ENCODE data around the gene SYNRG.
A peak's percentile ranks its signal among the peaks of the same experiment; 100 is the strongest.
"Not testable (repeated sequence)": the region's sequence is repeated elsewhere in the genome, so short reads cannot be mapped to it uniquely, and the experiment has no call there.

SYNRG gene, protein sequence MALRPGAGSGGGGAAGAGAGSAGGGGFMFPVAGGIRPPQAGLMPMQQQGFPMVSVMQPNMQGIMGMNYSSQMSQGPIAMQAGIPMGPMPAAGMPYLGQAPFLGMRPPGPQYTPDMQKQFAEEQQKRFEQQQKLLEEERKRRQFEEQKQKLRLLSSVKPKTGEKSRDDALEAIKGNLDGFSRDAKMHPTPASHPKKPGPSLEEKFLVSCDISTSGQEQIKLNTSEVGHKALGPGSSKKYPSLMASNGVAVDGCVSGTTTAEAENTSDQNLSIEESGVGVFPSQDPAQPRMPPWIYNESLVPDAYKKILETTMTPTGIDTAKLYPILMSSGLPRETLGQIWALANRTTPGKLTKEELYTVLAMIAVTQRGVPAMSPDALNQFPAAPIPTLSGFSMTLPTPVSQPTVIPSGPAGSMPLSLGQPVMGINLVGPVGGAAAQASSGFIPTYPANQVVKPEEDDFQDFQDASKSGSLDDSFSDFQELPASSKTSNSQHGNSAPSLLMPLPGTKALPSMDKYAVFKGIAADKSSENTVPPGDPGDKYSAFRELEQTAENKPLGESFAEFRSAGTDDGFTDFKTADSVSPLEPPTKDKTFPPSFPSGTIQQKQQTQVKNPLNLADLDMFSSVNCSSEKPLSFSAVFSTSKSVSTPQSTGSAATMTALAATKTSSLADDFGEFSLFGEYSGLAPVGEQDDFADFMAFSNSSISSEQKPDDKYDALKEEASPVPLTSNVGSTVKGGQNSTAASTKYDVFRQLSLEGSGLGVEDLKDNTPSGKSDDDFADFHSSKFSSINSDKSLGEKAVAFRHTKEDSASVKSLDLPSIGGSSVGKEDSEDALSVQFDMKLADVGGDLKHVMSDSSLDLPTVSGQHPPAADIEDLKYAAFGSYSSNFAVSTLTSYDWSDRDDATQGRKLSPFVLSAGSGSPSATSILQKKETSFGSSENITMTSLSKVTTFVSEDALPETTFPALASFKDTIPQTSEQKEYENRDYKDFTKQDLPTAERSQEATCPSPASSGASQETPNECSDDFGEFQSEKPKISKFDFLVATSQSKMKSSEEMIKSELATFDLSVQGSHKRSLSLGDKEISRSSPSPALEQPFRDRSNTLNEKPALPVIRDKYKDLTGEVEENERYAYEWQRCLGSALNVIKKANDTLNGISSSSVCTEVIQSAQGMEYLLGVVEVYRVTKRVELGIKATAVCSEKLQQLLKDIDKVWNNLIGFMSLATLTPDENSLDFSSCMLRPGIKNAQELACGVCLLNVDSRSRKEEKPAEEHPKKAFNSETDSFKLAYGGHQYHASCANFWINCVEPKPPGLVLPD (N-terminal part only)

DNA sequence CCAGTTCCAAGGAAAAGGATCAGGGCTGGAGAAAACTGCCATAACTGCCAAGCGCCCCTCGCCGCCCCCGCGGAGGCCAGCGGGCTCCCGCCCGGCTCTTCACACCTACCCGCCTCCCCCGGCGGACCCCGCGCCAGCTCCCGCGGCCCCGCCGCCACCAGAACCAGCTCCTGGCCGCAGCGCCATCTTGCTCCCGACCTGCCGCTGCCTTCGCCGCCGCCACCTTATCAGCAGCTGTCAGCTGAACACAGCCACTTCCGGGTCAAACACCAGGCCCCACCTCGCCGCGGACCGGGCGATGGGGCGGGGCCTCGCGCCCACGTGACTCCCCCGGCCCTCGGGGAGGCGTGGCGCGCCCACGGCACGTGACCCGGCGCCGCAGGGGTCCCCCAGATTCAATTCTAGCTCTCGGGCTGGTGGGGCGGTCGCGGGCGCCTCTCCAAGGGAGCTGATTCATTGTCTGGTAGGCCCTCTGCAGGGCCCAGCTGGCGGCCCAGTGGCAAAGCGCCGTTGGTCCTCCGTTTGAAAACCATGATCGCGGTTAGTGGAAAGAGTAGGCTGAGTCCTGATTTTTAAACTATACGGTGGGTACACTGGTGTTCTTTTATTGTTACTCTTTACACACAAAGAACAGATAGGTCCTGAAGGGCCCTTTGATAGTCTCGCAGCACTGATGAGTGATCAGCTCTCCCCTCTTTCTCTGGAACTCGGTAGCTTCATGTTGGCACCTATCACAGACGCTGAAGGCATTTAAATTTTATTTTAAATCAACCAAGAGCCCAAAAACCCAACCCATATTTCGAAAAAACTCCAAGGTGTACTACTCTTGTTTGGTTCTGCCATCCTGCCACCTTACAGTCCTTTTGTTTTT lies at the start of gene SYNRG:
Gene SYNRG, minus strand, starts transcription at position 249 of the 871 bp plus-strand sequence. Its CDS starts 63 bp downstream, at position 186.
- DNase-seq (ENCODE audit: low read depth) = peak; percentile 93

DNA sequence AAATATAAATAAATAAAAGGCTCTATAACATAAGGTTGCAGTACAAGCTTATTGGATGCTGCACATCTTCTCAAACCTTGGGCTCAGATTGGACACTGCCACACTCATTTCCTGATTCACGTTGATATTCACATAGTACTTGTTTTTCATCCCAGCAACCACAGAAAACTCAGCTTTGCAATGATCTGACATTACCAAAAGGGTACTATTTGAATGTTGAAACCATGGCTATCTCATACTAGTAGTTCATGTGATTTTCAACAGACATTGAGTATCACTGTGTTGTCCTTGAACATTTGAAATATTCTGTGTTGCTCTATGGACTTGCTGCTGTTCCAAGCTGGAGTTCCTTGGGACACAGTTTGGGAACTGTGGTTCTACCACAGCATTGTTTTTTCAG lies 48.0 kb upstream of the SYNRG start:
- DNase-seq (ENCODE audit: low read depth) = no peak

DNA sequence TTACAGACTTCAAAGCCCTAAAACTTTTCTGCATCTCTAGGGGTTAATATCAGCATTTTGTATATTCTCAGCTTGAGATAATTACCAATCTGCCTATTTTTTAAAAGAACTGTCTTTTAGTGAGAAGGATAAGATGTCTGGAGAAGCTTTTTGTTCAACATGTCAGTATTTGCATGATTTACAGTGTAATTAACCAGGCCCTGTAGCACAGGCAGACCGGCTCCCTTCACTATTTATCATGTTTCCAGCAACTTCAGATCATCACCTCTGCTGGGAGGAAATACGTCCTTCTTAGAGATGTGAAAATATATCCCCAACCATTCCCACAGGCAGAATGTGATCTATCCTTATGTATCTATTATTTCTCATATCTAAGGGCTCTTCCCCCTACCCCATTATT lies 42.6 kb upstream of the SYNRG start:
- DNase-seq (ENCODE audit: low read depth) = no peak

DNA sequence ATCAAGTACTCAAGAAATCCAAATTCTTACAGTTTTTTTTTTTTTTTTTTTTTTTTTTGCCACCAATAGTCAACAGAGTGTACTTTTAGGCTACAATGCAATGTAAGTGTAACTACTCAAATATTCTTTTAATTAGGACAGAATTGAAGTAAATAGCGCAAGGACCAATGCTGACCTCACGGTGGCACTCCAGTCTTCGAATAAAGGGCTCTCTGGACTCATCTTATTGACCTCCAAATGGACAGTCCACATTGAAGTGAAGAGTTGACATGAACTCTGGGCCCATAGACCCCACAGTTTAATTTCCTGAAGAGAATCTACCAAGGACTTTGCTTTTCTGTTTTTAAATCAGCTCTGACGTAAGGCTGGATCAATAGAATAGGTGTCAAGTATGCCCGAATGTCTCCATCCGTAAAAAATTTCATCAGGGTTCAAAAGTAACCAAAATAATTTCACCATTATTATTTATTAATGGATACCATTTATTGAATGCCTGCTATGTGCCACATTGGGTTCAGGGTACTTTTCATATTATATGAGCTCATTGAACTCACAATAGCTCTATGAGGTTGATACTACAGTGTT lies 41.3 kb upstream of the SYNRG start:
- DNase-seq (ENCODE audit: low read depth) = peak; percentile 43

DNA sequence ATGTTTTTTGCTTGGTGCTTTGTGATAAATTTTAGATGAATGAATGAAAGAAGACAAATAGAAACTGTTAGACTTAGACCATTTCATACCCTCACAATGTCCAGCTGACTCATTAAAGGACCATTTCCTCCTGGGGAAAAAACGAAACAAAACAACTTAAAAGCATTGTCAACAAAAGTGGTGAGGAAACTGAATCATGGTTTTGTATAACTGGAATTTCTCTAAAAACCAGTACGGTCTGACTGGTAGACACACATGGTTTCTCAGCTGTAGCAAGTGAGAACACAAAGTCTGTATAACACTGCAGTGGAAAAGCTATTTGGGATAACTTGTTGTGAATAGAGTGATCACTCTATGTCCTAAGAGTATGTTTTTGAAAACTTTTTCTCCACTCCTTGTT lies 39.3 kb upstream of the SYNRG start:
- DNase-seq (ENCODE audit: low read depth) = no peak

DNA sequence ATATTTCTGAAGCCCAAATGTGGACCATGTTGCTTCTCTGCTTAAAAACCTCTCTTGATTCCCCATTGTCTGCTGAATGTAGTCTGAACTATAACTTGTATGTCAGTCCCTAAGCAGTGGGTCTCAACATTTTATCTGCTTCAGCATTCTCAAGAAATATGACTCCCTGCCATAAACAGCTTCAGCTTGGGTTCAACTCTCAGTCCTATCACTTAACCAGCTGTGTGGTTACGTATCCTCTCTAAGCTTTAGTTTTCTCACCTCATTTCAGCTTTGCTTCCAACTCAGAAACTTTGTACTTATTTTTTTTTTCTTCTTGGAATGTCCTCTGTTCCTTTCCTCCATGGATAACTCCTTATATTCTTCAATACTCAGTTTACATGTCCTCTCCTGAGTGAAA lies 38.6 kb upstream of the SYNRG start:
- DNase-seq (ENCODE audit: low read depth) = no peak

DNA sequence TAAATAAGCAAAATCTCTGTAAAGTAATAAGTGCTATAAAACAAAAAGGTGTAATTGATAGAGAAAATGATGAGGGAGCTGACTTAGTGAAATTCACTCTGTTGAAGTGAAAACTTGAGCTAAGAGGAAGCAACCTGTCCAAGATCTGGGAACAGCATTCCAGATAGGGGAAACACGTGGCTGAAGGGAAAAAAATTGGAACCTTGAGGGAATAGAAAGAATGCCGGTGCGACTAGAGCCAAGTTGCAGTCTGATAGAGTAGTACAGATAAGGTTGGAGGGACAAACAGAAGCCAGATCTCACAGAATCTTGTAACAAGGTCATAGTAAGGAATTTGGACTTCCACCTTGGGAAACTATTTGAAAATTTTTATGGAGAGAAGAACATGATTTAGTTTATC lies 34.7 kb upstream of the SYNRG start:
- DNase-seq (ENCODE audit: low read depth) = no peak

DNA sequence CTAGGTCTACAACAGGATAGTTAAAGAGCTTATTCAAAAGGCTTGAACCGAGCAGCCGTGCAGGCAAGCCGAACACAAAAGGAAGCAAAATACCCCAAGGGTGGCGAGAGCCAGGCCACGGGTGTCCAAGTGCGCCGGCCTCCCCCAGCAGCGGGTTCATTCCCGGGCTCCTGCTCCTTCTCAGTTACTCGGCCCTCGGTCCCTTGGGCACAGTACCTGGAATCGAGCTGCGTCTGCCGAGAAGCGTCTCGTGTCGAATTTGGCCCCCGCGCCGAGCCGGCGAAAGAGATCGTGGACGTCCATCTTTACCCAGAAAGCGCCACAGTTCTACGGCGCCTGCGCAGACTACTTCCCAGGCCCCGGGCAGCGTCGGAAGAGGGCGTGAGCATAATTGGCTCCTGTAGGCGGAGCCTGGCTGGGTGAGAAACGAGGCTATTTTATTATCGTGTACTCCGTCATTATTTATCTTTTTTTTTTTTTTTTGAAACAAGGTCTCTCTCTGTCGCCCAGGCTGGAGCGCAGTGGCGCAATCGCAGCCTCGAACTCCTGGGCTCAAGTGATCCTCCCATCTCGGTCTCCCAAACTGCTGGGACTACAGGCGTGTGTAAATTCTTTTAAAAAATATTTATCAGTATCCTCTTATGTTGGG lies 34.0 kb upstream of the SYNRG start, which contains the start of gene DDX52:
Gene DDX52, minus strand, starts transcription at position 329 of the 649 bp plus-strand sequence. Its CDS starts 26 bp downstream, at position 303.
- peak; percentile 82 for DNase-seq (ENCODE audit: low read depth)

DNA sequence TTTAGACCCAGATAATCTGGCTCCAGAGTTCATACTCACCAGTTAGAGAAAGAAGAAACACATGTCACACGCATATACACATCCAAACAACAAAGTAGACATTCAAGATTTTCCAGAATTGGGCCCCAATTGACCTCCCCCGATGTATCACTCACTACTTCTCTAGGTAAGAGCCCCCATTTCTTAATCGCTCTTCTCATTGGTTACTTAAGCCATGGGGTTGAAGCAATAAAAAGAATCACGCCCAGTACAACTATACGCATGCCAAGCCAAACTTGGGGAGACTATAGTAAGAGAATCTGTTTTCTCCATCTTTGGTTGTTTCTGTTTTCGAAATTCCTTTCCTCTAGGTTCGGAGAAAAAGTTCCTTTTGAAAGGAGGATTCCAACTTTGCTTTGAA lies 33.5 kb upstream of the SYNRG start:
- no peak for DNase-seq (ENCODE audit: low read depth)

DNA sequence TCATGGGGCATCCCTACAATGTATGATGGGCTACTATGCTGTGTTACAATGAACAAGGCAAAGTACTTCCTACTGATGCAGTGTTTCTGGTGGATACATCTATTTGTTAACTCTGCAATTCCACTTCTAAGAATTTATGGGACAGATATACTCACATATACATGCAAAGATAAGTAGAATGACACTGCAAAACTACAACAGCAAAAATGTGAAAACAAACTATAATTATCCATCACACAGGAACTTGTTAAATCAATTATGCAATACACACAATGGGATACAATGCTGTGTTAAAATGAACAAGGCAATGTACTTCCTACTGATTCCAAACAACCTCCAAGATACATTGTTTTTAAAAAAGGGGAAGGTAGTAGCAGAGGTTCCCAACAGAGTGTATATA lies 30.8 kb upstream of the SYNRG start:
- DNase-seq (ENCODE audit: low read depth) = no peak

DNA sequence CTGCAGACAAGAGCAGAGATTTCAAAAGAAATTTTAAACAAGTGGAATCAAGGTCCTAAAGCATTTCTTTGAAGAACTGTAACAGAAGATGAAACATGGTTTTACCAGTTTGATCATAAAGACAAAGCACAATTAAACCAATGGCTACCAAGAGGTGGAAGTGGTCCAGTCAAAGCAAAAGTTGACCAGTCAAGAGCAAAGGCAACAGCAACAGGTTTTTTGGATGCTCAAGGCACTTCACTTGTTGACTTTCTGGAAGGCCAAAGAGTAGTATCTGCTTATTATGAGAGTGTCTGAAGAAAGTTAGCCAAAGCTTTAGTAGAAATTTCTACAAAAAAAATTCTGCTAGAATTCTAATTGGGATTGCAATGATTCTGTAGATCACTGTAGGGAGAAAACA lies 28.7 kb upstream of the SYNRG start:
- DNase-seq (ENCODE audit: low read depth) = no peak

DNA sequence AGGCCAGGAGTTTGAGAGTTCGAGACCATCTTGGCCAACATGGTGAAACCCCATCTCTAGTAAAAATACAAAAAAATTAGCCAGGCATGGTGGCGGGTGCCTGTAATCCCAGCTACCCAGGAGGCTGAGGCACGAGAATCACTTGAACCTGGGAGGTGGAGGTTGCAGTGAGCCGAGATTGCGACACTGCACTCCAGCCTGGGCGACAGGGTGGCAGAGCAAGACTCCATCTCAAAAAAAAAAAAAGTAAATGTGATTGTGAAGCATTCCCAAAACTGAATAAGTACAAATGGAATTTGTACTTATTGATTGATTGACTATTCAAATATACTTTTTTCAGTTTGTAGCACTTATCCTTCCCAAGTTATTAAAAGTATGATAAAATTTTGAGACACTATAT lies 7.2 kb upstream of the SYNRG start:
- DNase-seq (ENCODE audit: low read depth) = not testable (repeated sequence)

DNA sequence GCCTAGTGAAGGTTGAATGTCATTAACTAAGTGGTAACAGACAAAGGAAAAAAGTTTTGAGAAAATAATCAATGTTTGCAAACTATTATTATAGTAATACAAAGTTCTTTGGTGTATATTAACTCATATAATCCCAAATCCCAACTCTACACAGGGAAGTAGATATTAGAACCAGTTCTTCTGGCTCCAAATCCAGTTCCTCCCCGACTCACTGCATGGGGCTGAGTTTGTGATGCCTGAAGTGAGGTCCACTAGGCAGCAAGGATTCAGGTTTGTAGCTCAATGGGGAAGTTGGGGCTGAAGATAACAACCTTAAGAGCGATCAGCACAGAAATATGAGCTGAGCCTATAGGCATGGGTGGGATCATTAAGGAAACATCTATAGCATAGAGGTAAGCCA lies 5.6 kb upstream of the SYNRG start:
- DNase-seq (ENCODE audit: low read depth) = no peak

DNA sequence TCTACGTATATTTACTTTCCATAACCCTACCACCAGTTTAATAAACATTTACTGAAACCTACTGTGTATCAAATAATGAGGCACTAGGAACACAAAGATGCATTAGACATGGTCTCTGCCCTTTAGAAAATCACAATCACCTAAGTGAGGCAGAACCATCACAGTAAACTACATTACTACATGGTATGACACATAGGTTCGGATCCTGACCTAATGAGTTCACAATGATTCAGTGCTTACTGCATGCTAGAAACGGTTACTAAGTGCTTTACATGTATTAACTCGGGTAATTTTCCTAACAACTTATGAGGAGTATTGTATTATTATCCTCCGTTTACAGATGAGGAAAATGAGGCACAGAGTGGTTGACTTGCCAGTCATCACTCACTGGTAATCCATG lies 5.2 kb upstream of the SYNRG start:
- DNase-seq (ENCODE audit: low read depth) = peak; percentile 52

DNA sequence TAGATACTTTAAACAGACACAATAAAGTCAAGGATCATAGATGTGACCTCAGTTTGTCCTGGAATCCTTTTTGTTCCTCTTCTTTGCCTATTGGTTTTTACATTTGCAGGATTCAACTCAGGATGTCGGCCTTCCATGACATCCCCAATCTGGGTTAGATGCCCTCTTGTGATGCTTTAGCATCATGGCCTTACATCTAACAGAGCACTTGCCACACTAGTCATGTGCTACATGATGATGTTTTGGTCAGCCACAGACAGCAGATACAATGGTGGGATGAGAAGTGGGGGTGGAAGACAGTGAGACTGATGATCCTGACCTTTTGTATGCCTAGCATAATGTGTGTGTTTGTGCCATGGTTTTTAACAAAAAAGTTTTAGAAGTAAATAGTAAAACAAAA lies 1.8 kb upstream of the SYNRG start:
- no peak for DNase-seq (ENCODE audit: low read depth)

DNA sequence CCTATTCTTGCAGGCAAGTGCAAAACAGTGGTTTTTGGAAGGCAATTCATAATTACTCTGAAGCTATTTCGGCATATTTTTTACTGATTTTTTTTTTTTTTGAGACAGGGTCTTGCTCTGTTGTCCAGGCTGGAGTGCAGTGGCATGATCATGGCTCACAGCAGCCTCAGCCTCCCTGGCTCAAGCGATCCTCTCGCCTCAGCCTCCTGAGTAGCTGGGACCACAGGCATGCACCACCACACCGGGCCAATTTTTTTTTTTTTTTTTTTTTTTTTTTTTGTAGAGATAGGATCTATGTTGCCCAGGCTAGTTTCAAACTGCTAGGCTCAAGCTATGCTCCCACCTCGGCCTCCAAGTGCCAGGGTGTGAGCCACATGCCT lies 813 bp upstream of the SYNRG start:
- not testable (repeated sequence) for DNase-seq (ENCODE audit: low read depth)

DNA sequence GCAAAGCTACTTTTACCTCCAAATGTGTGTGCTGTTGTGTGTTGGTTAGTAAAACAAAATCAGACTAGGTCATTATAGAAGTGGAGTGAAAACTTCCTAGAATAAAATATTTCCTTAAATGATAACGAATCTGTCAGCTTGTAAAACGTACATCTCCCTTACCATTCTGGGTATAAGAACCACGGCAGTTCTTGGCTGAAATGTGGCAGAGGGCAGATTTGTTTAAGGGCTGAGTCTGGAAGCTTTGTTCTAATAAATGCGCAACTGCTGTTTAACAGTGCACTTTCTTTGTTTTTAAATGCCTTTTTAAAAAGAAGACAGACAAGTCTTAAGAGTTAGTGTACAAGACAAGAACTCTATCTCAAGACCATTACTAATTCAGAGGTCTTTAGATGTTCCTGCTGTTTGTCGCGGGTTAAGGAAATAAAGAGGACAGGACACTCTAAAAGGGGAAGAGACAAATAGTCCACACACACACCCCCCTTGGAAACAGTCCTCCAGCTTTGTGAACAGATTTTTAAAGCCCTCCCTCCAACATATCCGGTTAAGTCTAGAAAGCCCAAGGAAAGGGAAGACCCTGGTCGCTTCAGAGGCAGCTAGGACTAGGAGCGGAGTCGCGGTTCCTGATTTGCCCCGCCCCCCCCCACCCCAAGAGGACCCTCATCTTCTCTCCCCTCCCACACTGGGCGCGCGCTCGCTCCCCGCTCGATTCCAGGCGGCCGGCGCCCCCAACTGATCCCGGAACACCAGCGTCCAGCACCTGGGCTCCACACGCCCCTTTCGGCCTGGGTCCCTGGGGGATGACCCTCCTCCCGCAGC lies 658 bp downstream of the SYNRG start:
- no peak for DNase-seq (ENCODE audit: low read depth)

DNA sequence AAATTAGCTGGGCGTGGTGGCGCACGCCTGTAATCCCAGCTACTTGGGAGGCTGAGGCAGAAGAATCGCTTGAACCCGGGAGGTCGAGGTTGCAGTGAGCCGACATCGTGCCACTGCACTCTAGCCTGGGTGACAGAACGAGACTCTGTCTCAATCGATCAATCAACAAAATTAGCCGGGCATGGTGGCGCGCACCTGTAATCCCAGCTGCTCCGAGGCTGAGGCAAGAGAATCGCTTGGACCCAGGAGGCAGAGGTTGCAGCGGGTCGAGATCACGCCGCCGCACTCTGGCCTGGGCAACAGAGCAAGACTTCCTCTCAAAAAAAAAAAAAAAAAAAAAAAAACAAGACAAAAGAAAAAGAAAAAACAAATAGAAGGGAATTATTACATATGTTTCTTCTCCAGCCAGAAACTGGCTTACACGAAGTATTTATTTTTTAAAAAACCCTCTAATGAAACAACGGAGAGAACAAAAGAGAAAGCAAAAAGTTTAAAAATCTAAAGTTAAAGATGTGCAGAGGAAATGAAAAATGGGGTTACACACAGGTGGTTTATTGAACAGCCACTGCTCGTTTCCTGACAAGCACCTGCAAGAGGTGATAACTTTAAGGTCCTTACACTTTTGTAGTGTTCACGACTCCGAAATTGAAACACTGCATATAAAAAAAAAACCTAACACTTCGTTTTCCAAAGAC lies 1.4 kb downstream of the SYNRG start:
- no peak for DNase-seq (ENCODE audit: low read depth)

Data from fibroblast of the conjunctiva (primary cell).